K562 (cell line): Measurements from ENCODE around the gene SFPQ. TPM values are rescaled to one million over a fixed set of nuclear protein-coding genes. Genes with fewer than 3 reads are reported as not detected.

ENCODE experiments used
- CLOCK ChIP-seq: fragments of 250-450 bp; sonication (Bioruptor Pico); IDR thresholded peaks from 2 replicates; pipeline ENCODE4 v1.4.0; 2020; ENCODE audit warnings: mild to moderate bottlenecking, moderate library complexity, borderline replicate concordance
- NFIX ChIP-seq: fragments of 250-450 bp; sonication (Bioruptor Pico); IDR thresholded peaks from 2 replicates; pipeline ENCODE4 v1.4.0; 2020; ENCODE audit warnings: low read depth, mild to moderate bottlenecking, moderate library complexity
- POLR2G ChIP-seq: fragments of 200-400 bp; formaldehyde crosslinking; IDR thresholded peaks from 2 replicates; pipeline ENCODE4 v1.6.1; 2017; ENCODE audit warnings: low read depth, mild to moderate bottlenecking, antibody characterized with exemption, low read length, moderate library complexity
- RBM14 ChIP-seq: fragments of 200-400 bp; formaldehyde crosslinking; IDR thresholded peaks from 2 replicates; pipeline ENCODE4 v1.6.1; 2018; ENCODE audit warnings: low read depth, mild to moderate bottlenecking, low read length, moderate library complexity, borderline replicate concordance; ENCODE audit not compliant: insufficient read depth
- SAFB2 ChIP-seq: fragments of 200-400 bp; formaldehyde crosslinking; IDR thresholded peaks from 2 replicates; pipeline ENCODE4 v1.6.1; 2018; ENCODE audit warnings: borderline replicate concordance, low read length, low read depth, moderate library complexity; ENCODE audit not compliant: severe bottlenecking
- SNIP1 ChIP-seq: fragments of 450-650 bp; IDR thresholded peaks from 2 replicates; pipeline ENCODE4 v1.7.1; 2017; ENCODE audit warnings: low read depth, mild to moderate bottlenecking
- TAF1 ChIP-seq: IDR thresholded peaks from 2 replicates; pipeline ENCODE4 v1.6.1; 2011; ENCODE audit warnings: mild to moderate bottlenecking, low read length, moderate library complexity; ENCODE audit not compliant: insufficient read depth, control insufficient read depth, severe bottlenecking; ENCODE audit errors: extremely low read depth
- polyA plus RNA-seq, 8 experiments: library from polyadenylated mRNA; depleted of rRNA in 4 of 8; stranded (reverse) in 5 of 8; unstranded in 3 of 8; fragments of >200 nt; fragmentation: Nextera tagmentation in 2 of 8; fragmentation: Illumina TruSeq in 1 of 8; extraction: Ambion mirVana in 2 of 8; extraction: Trizol in 1 of 8; gene quantifications; 2 replicates each; pipeline versions ENCODE4 v1.2.1 to v1.2.3, GENCODE V29; 2011 to 2014; ENCODE audit warnings: inconsistent platforms in 1 of 8, missing spikeins in 1 of 8
- total RNA-seq, 7 experiments: library from RNA; depleted of rRNA in 6 of 7; stranded (reverse); fragments of >200 nt in 6 of 7; fragmentation: Illumina TruSeq in 2 of 7; extraction: Trizol in 2 of 7; gene quantifications; 2 replicates each; pipeline versions ENCODE4 v1.2.1 to v1.2.3, GENCODE V29; 2011 to 2021; ENCODE audit warnings: low replicate concordance in 1 of 7
- TF ChIP-seq, protein P1 (sequence below): fragments of 200-800 bp; sonication (Bioruptor generic); IDR thresholded peaks from 2 replicates; pipeline ENCODE4 v1.6.1; 2017; ENCODE audit warnings: missing genetic modification characterization, missing compliant biosample characterization
- TF ChIP-seq, protein P2 (sequence below), 2 experiments: fragments of 450-650 bp in 1 of 2; sonication (generic) in 1 of 2; formaldehyde crosslinking in 1 of 2; IDR thresholded peaks; 2 replicates each; pipeline versions ENCODE4 v1.7.1 to v1.9.0; 2016 to 2022; ENCODE audit warnings: inconsistent platforms in 1 of 2, mild to moderate bottlenecking in 1 of 2, missing genetic modification reagents in 1 of 2
- TF ChIP-seq, protein P3 (sequence below): sonication (generic); formaldehyde crosslinking; IDR thresholded peaks from 2 replicates; pipeline ENCODE4 v1.8.0; 2022; ENCODE audit warnings: mild to moderate bottlenecking, low read depth, missing genetic modification reagents

SFPQ gene
- total and polyA plus RNA-seq, 9 of the 15 experiments (the other 6 are each of a cell fraction or from before 2014, with no cell fraction given), result 69.7 to 562 (median 399) TPM

- TF ChIP-seq CLOCK (CRISPR knock-in tag) (no peak), RBM14 (no peak), SNIP1 (no peak), POLR2G (peak; percentile 35; the same call in 1 of the 2 replicates), NFIX (CRISPR knock-in tag) (0 out of 2 replicates have a peak, but pooled peaks have one; percentile 3), SAFB2 (no peak), TAF1 (no peak)
- TF ChIP-seq, protein P1, sequence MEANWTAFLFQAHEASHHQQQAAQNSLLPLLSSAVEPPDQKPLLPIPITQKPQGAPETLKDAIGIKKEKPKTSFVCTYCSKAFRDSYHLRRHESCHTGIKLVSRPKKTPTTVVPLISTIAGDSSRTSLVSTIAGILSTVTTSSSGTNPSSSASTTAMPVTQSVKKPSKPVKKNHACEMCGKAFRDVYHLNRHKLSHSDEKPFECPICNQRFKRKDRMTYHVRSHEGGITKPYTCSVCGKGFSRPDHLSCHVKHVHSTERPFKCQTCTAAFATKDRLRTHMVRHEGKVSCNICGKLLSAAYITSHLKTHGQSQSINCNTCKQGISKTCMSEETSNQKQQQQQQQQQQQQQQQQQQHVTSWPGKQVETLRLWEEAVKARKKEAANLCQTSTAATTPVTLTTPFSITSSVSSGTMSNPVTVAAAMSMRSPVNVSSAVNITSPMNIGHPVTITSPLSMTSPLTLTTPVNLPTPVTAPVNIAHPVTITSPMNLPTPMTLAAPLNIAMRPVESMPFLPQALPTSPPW (CRISPR knock-in tag), result no peak
- TF ChIP-seq, protein P2, sequence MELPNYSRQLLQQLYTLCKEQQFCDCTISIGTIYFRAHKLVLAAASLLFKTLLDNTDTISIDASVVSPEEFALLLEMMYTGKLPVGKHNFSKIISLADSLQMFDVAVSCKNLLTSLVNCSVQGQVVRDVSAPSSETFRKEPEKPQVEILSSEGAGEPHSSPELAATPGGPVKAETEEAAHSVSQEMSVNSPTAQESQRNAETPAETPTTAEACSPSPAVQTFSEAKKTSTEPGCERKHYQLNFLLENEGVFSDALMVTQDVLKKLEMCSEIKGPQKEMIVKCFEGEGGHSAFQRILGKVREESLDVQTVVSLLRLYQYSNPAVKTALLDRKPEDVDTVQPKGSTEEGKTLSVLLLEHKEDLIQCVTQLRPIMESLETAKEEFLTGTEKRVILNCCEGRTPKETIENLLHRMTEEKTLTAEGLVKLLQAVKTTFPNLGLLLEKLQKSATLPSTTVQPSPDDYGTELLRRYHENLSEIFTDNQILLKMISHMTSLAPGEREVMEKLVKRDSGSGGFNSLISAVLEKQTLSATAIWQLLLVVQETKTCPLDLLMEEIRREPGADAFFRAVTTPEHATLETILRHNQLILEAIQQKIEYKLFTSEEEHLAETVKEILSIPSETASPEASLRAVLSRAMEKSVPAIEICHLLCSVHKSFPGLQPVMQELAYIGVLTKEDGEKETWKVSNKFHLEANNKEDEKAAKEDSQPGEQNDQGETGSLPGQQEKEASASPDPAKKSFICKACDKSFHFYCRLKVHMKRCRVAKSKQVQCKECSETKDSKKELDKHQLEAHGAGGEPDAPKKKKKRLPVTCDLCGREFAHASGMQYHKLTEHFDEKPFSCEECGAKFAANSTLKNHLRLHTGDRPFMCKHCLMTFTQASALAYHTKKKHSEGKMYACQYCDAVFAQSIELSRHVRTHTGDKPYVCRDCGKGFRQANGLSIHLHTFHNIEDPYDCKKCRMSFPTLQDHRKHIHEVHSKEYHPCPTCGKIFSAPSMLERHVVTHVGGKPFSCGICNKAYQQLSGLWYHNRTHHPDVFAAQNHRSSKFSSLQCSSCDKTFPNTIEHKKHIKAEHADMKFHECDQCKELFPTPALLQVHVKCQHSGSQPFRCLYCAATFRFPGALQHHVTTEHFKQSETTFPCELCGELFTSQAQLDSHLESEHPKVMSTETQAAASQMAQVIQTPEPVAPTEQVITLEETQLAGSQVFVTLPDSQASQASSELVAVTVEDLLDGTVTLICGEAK (IDR thresholded peaks at IDR 0.05), result no peak
- TF ChIP-seq, protein P2 (CRISPR knock-in tag; IDR thresholded peaks at IDR 0.05), result no peak
- TF ChIP-seq, protein P3, sequence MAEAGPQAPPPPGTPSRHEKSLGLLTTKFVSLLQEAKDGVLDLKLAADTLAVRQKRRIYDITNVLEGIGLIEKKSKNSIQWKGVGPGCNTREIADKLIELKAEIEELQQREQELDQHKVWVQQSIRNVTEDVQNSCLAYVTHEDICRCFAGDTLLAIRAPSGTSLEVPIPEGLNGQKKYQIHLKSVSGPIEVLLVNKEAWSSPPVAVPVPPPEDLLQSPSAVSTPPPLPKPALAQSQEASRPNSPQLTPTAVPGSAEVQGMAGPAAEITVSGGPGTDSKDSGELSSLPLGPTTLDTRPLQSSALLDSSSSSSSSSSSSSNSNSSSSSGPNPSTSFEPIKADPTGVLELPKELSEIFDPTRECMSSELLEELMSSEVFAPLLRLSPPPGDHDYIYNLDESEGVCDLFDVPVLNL (CRISPR knock-in tag), result no peak
Observed at GRCh38 chr1:35188578-35189392, 4.2 kb downstream of the SFPQ start (continued).
